Chondrocyte (in vitro differentiated cells): ENCODE data around the gene OR1S1. TPM values are rescaled to one million over a fixed set of nuclear protein-coding genes. Genes with fewer than 3 reads are reported as not detected.

Experiments
- DNase-seq: peaks from one replicate; pipeline ENCODE4 v3.0.0; 2021; ENCODE audit warnings: mixed read lengths, low spot score
- H3K27ac Mint-ChIP-seq: one replicate; pipeline ENCODE4 v1.8.0; 2021; ENCODE audit warnings: mild to moderate bottlenecking, moderate library complexity, mixed read lengths; ENCODE audit not compliant: unreplicated experiment
- H3K27me3 Mint-ChIP-seq: 2 replicates; pipeline ENCODE4 v1.8.0; 2021; ENCODE audit warnings: low read depth, mixed read lengths
- H3K36me3 Mint-ChIP-seq: 2 replicates; pipeline ENCODE4 v1.8.0; 2021; ENCODE audit warnings: low read depth, mixed read lengths
- H3K4me1 Mint-ChIP-seq: 2 replicates; pipeline ENCODE4 v1.8.0; 2021; ENCODE audit warnings: low read depth, mild to moderate bottlenecking, mixed read lengths
- H3K4me3 Mint-ChIP-seq: one replicate; pipeline ENCODE4 v1.8.0; 2021; ENCODE audit warnings: mild to moderate bottlenecking, moderate library complexity, mixed read lengths; ENCODE audit not compliant: unreplicated experiment
- H3K9me3 Mint-ChIP-seq: 2 replicates; pipeline ENCODE4 v1.8.0; 2021; ENCODE audit warnings: low read depth, mixed read lengths
- total RNA-seq: library from RNA; stranded (reverse); gene quantifications from 3 replicates; pipeline ENCODE4 v1.2.1, GENCODE V29; 2021
- TF ChIP-seq, protein P1 (sequence below): fragments of 200-600 bp; sonication (generic); IDR thresholded peaks from 2 replicates; pipeline ENCODE4 v1.5.0; 2021; ENCODE audit warnings: antibody characterized with exemption, mild to moderate bottlenecking, moderate library complexity

The OR1S1 gene
- total RNA-seq, 1 donor from 2014 or later: not detected

GRCh38 chr11:58178444-58178843, 34.1 kb upstream of the OR1S1 start:
- TF ChIP-seq, protein P1, sequence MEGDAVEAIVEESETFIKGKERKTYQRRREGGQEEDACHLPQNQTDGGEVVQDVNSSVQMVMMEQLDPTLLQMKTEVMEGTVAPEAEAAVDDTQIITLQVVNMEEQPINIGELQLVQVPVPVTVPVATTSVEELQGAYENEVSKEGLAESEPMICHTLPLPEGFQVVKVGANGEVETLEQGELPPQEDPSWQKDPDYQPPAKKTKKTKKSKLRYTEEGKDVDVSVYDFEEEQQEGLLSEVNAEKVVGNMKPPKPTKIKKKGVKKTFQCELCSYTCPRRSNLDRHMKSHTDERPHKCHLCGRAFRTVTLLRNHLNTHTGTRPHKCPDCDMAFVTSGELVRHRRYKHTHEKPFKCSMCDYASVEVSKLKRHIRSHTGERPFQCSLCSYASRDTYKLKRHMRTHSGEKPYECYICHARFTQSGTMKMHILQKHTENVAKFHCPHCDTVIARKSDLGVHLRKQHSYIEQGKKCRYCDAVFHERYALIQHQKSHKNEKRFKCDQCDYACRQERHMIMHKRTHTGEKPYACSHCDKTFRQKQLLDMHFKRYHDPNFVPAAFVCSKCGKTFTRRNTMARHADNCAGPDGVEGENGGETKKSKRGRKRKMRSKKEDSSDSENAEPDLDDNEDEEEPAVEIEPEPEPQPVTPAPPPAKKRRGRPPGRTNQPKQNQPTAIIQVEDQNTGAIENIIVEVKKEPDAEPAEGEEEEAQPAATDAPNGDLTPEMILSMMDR: no peak
- Mint-ChIP-seq H3K27ac (no peak overlapping the region), H3K9me3 (no peaks in the 10 kb centered on the region), H3K36me3 (no peaks in the 10 kb centered on the region), H3K4me3 (no peak overlapping the region), H3K4me1 (no peaks in the 10 kb centered on the region), H3K27me3 (peaks cover 2% of the 10 kb centered on the region)
- no peak for DNase-seq

DNA sequence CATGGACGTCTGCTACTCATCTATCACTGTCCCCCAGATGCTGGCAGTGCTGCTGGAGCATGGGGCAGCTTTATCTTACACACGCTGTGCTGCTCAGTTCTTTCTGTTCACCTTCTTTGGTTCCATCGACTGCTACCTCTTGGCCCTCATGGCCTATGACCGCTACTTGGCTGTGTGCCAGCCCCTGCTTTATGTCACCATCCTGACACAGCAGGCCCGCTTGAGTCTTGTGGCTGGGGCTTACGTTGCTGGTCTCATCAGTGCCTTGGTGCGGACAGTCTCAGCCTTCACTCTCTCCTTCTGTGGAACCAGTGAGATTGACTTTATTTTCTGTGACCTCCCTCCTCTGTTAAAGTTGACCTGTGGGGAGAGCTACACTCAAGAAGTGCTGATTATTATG, 32.9 kb upstream of the OR1S1 start:
- no peak overlapping the region for H3K27ac Mint-ChIP-seq
- H3K9me3 Mint-ChIP-seq: no peaks in the 10 kb centered on the region
- H3K4me3 Mint-ChIP-seq: no peak overlapping the region
- no peaks in the 10 kb centered on the region for H3K4me1 Mint-ChIP-seq
- DNase-seq: no peak
- H3K27me3 Mint-ChIP-seq: peaks cover 2% of the 10 kb centered on the region
- no peaks in the 10 kb centered on the region for H3K36me3 Mint-ChIP-seq
- TF ChIP-seq, protein P1: no peak

GRCh38 chr11:58186938-58187337, 25.6 kb upstream of the OR1S1 start:
- H3K4me1 Mint-ChIP-seq: no peaks in the 10 kb centered on the region
- H3K27me3 Mint-ChIP-seq: peaks cover 4% of the 10 kb centered on the region
- no peak overlapping the region for H3K27ac Mint-ChIP-seq
- H3K4me3 Mint-ChIP-seq: no peak overlapping the region
- no peaks in the 10 kb centered on the region for H3K36me3 Mint-ChIP-seq
- TF ChIP-seq, protein P1: no peak
- H3K9me3 Mint-ChIP-seq: no peaks in the 10 kb centered on the region
- no peak for DNase-seq

DNA sequence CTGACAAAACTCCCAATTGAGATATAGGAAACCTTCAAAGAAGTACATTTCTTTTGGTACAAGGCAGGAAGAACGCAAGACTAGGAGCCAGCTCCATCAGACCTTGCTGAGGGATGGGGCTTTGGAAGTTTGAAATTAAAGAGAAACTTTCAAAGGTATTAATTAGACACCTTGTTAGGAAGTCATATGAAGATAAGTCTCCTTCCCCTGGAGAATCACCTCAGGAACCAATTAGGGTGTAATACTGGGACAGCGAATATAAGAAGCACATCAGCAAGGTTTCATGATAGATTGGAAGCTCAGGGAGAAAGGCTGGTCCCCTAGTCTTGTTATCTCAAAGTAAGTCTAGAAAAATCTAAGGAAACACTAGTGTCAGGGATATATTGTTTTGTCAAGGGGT, 23.8 kb upstream of the OR1S1 start, which contains the start of gene OR9Q2:
Gene OR9Q2 (plus strand): TSS at position 301 of the 400 bp plus-strand sequence. CDS start 1,421 bp downstream, outside the sequence.
- H3K4me1 Mint-ChIP-seq: no peaks in the 10 kb centered on the region

GRCh38 chr11:58192229-58192628, 20.3 kb upstream of the OR1S1 start:
- TF ChIP-seq, protein P1: no peak
- Mint-ChIP-seq H3K4me1 (no peaks in the 10 kb centered on the region), H3K27ac (no peak overlapping the region), H3K4me3 (no peak overlapping the region), H3K27me3 (peaks cover 4% of the 10 kb centered on the region), H3K9me3 (peaks cover 12% of the 10 kb centered on the region), H3K36me3 (no peaks in the 10 kb centered on the region)
- no peak for DNase-seq

More for the DNA sequence above, 23.8 kb upstream of the OR1S1 start, which contains the start of gene OR9Q2:
- Mint-ChIP-seq H3K4me3 (no peak within 1 kb of the TSS), H3K36me3 (no peaks in the 10 kb centered on the region), H3K27ac (no peak within 1 kb of the TSS), H3K9me3 (no peaks in the 10 kb centered on the region), H3K27me3 (peaks cover 4% of the 10 kb centered on the region)
- no peak for DNase-seq
- TF ChIP-seq, protein P1: no peak
